Endothelial cell of umbilical vein (primary cell): Measurements from ENCODE around the gene POU6F1. TPM values are rescaled to one million over a fixed set of nuclear protein-coding genes. Genes with fewer than 3 reads are reported as not detected.

Experiments used
- BruUV-seq: library from RNA; stranded (reverse); fragments of 400-500 nt; replicated peaks from 2 replicates; lab custom pipeline; 2021; lab: Mats Ljungman, UMichigan
- CTCF ChIA-PET: fragments of 300-600, 350-600 bp; sonication (Branson Sonifier 250); formaldehyde crosslinking; loops from one replicate; lab custom pipeline; 2021; ENCODE audit warnings: antibody characterized with exemption, inconsistent platforms; lab: Charles Lee
- POLR2A ChIA-PET: fragments of 300-600, 350-600 bp; sonication (Branson Sonifier 250); formaldehyde crosslinking; loops from one replicate; lab custom pipeline; 2021; ENCODE audit warnings: antibody characterized with exemption, inconsistent platforms; lab: Charles Lee
- DNase-seq: peaks from one replicate; pipeline ENCODE4 v3.0.0-alpha.2; 2011; ENCODE audit warnings: low read depth, low spot score
- FAIRE-seq: peaks from 2 replicates; lab custom pipeline; 2011; peaks lifted over from hg19 to GRCh38; lab: Jason Lieb, UNC
- H2AFZ ChIP-seq: 2 replicates; pipeline ENCODE4 v1.6.0; 2012; ENCODE audit warnings: low read depth, low read length, control low read depth, inconsistent platforms
- H3K27ac ChIP-seq: 2 replicates; pipeline ENCODE4 v1.5.1; 2011; ENCODE audit warnings: low read depth, mild to moderate bottlenecking, control low read depth, low read length, moderate library complexity; ENCODE audit not compliant: insufficient read depth
- H3K27me3 ChIP-seq, 2 experiments: 2 replicates each; pipeline versions ENCODE4 v1.6.0 to v1.6.1; 2011; ENCODE audit warnings: low read length in 2 of 2, mixed read lengths in 1 of 2; ENCODE audit not compliant: control insufficient read depth in 2 of 2, insufficient read depth in 2 of 2
- H3K36me3 ChIP-seq, 2 experiments: 2 replicates in 1 of 2; 3 replicates in 1 of 2; pipeline ENCODE4 v1.5.1; 2011; ENCODE audit warnings: low read length in 2 of 2, mild to moderate bottlenecking in 1 of 2, moderate library complexity in 1 of 2; ENCODE audit not compliant: control insufficient read depth in 2 of 2, insufficient read depth in 2 of 2; ENCODE audit errors: extremely low read depth in 1 of 2
- H3K4me1 ChIP-seq: 3 replicates; pipeline ENCODE4 v1.5.1; 2011; ENCODE audit warnings: mild to moderate bottlenecking, low read length; ENCODE audit not compliant: control insufficient read depth, insufficient read depth; ENCODE audit errors: extremely low read depth
- H3K4me2 ChIP-seq: 2 replicates; pipeline ENCODE4 v1.6.1; 2011; ENCODE audit warnings: low read length, control low read depth, mixed read lengths; ENCODE audit not compliant: insufficient read depth
- H3K4me3 ChIP-seq, 3 experiments: fragments of 200-600 bp in 1 of 3; sonication (generic), shearing (Covaris generic) in 1 of 3; replicated peaks in 1 of 3; 2 replicates each; pipeline ENCODE4 v1.5.1; 2011 to 2016; ENCODE audit warnings: control low read depth in 3 of 3, low read length in 3 of 3, mild to moderate bottlenecking in 2 of 3, inconsistent platforms in 1 of 3, low read depth in 1 of 3, moderate library complexity in 1 of 3; ENCODE audit not compliant: insufficient read depth in 1 of 3
- H3K79me2 ChIP-seq: 2 replicates; pipeline ENCODE4 v1.6.0; 2012; ENCODE audit warnings: low read length, inconsistent platforms; ENCODE audit not compliant: control insufficient read depth, insufficient read depth
- H3K9ac ChIP-seq: replicated peaks from 2 replicates; pipeline ENCODE3; 2011; ENCODE audit warnings: low read length, control low read depth; ENCODE audit not compliant: insufficient read depth; ENCODE audit errors: extremely low read depth
- H3K9me1 ChIP-seq: replicated peaks from 3 replicates; pipeline ENCODE4 v1.6.0; 2011; ENCODE audit warnings: mild to moderate bottlenecking, low read length; ENCODE audit not compliant: control insufficient read depth, insufficient read depth; ENCODE audit errors: extremely low read depth
- H3K9me3 ChIP-seq: replicated peaks from 2 replicates; pipeline ENCODE4 v1.5.1; 2012; ENCODE audit warnings: low read length, inconsistent platforms; ENCODE audit not compliant: control insufficient read depth, insufficient read depth
- H4K20me1 ChIP-seq: replicated peaks from 2 replicates; pipeline ENCODE3; 2011; ENCODE audit warnings: mild to moderate bottlenecking, low read length; ENCODE audit not compliant: control insufficient read depth, insufficient read depth; ENCODE audit errors: extremely low read depth
- EZH2 ChIP-seq: IDR thresholded peaks from 2 replicates; pipeline ENCODE4 v1.6.1; 2012; ENCODE audit warnings: borderline replicate concordance, low read depth, mild to moderate bottlenecking, moderate library complexity, low read length, inconsistent platforms; ENCODE audit not compliant: severe bottlenecking
- FOS ChIP-seq: IDR thresholded peaks from 2 replicates; pipeline ENCODE4 v1.6.1; 2011; ENCODE audit warnings: mild to moderate bottlenecking, low read length, moderate library complexity, borderline replicate concordance; ENCODE audit not compliant: insufficient read depth
- GATA2 ChIP-seq: IDR thresholded peaks from 2 replicates; pipeline ENCODE4 v1.7.0; 2011; ENCODE audit warnings: low read depth, mild to moderate bottlenecking, moderate library complexity, mixed read lengths, low read length; ENCODE audit not compliant: insufficient read length, insufficient read depth
- JUN ChIP-seq: IDR thresholded peaks from 2 replicates; pipeline ENCODE4 v1.6.1; 2011; ENCODE audit warnings: borderline replicate concordance, low read depth; ENCODE audit not compliant: insufficient read length, insufficient read depth
- MAX ChIP-seq: IDR thresholded peaks from 2 replicates; pipeline ENCODE4 v1.6.1; 2011; ENCODE audit not compliant: insufficient read depth, insufficient read length
- MYC ChIP-seq: IDR thresholded peaks from one replicate; pipeline ENCODE4 v1.6.1; 2011; ENCODE audit warnings: mild to moderate bottlenecking, low read depth, low read length
- POLR2AphosphoS5 ChIP-seq: IDR thresholded peaks from 2 replicates; pipeline ENCODE4 v1.6.1; 2012; ENCODE audit warnings: low read depth, mild to moderate bottlenecking, control low read depth, low read length, moderate library complexity; ENCODE audit not compliant: insufficient read depth
- dilution Hi-C: fragments of 300-500 bp; cut with MboI; formaldehyde crosslinking; loops from one replicate; pipeline ENCODE4 v1.15.0; 2019; ENCODE audit warnings: low sequenced_read_pairs; ENCODE audit not compliant: extremely low pct_ligation_motif_present
- intact Hi-C: fragments of 100-400 bp; cut with micrococcal nuclease; formaldehyde crosslinking; loops from one replicate; pipeline ENCODE4 v1.10.0; 2022
- polyA plus RNA-seq, 4 experiments: library from polyadenylated mRNA; depleted of rRNA in 3 of 4; stranded (reverse) in 3 of 4; unstranded in 1 of 4; fragments of >200 nt; gene quantifications; 2 replicates each; pipeline versions ENCODE4 v1.2.1 to v1.2.3, GENCODE V29; 2011 to 2012; ENCODE audit warnings: missing spikeins in 1 of 4
- total RNA-seq: library from RNA; stranded (reverse); gene quantifications from 2 replicates; pipeline ENCODE4 v1.2.3, GENCODE V29; 2021

Gene POU6F1
- total and polyA plus RNA-seq, 2 donors (not counting 3 experiments of a cell fraction or from before 2014, with no cell fraction given): 5.4 to 14.4 TPM

- ChIA-PET CTCF (no interaction called here), POLR2A (no interaction called here)
- no peak overlapping the region for H3K4me2 ChIP-seq
- H3K36me3 ChIP-seq: no peaks in the 10 kb centered on the region
- no TSS peak for BruUV-seq
- no peaks in the 10 kb centered on the region for H4K20me1 ChIP-seq
- FAIRE-seq (peak; percentile 12), DNase-seq (no peak)
- no peaks in the 10 kb centered on the region for H3K4me1 ChIP-seq
- no peaks in the 10 kb centered on the region for H3K79me2 ChIP-seq
- no peaks in the 10 kb centered on the region for H3K27me3 ChIP-seq
- no peak overlapping the region for H2AFZ ChIP-seq
- intact Hi-C loops: no loop called here
- H3K9me1 ChIP-seq: no peaks in the 10 kb centered on the region
- H3K27ac ChIP-seq: no peak overlapping the region
- TF ChIP-seq JUN (no peak), MYC (no peak), MAX (no peak), EZH2 (no peak), GATA2 (no peak), POLR2AphosphoS5 (no peak)
- H3K9ac ChIP-seq: no peak overlapping the region
- dilution Hi-C loops: no loop called here
- H3K4me3 ChIP-seq: no peak overlapping the region
- no peaks in the 10 kb centered on the region for H3K9me3 ChIP-seq
Measured at GRCh38 chr12:51225234-51225633, 7.4 kb upstream of the POU6F1 start.

GRCh38 chr12:51224625-51225024, 6.8 kb upstream of the POU6F1 start:
- dilution Hi-C loops: no loop called here
- no peak for TF ChIP-seq MYC
- no peak for TF ChIP-seq JUN
- TF ChIP-seq EZH2: no peak
- TF ChIP-seq MAX: no peak
- no peak for TF ChIP-seq FOS
- BruUV-seq: no TSS peak
- no peak overlapping the region for H3K27ac ChIP-seq
- H2AFZ ChIP-seq: no peak overlapping the region
- H3K27me3 ChIP-seq: no peaks in the 10 kb centered on the region
- intact Hi-C loops: no loop called here
- no peaks in the 10 kb centered on the region for H3K36me3 ChIP-seq
- no peaks in the 10 kb centered on the region for H4K20me1 ChIP-seq
- no peaks in the 10 kb centered on the region for H3K9me3 ChIP-seq
- no peaks in the 10 kb centered on the region for H3K4me1 ChIP-seq
- no peak for DNase-seq
- no peak overlapping the region for H3K4me2 ChIP-seq
- POLR2A ChIA-PET: no interaction called here
- no peaks in the 10 kb centered on the region for H3K79me2 ChIP-seq
- H3K9me1 ChIP-seq: no peaks in the 10 kb centered on the region
- H3K9ac ChIP-seq: no peak overlapping the region
- CTCF ChIA-PET: no interaction called here
- FAIRE-seq: no peak
- no peak overlapping the region for H3K4me3 ChIP-seq
